ENCODE measurements around the gene INSIG2.

GRCh38 chr2:118094503-118094902 is 6.2 kb downstream of the INSIG2 start:
- no peak for TF ChIP-seq CTCF (conservative IDR thresholded peaks at IDR 0.05; ENCODE audit: low read depth in 2 of 2)
- TF ChIP-seq, protein P1, sequence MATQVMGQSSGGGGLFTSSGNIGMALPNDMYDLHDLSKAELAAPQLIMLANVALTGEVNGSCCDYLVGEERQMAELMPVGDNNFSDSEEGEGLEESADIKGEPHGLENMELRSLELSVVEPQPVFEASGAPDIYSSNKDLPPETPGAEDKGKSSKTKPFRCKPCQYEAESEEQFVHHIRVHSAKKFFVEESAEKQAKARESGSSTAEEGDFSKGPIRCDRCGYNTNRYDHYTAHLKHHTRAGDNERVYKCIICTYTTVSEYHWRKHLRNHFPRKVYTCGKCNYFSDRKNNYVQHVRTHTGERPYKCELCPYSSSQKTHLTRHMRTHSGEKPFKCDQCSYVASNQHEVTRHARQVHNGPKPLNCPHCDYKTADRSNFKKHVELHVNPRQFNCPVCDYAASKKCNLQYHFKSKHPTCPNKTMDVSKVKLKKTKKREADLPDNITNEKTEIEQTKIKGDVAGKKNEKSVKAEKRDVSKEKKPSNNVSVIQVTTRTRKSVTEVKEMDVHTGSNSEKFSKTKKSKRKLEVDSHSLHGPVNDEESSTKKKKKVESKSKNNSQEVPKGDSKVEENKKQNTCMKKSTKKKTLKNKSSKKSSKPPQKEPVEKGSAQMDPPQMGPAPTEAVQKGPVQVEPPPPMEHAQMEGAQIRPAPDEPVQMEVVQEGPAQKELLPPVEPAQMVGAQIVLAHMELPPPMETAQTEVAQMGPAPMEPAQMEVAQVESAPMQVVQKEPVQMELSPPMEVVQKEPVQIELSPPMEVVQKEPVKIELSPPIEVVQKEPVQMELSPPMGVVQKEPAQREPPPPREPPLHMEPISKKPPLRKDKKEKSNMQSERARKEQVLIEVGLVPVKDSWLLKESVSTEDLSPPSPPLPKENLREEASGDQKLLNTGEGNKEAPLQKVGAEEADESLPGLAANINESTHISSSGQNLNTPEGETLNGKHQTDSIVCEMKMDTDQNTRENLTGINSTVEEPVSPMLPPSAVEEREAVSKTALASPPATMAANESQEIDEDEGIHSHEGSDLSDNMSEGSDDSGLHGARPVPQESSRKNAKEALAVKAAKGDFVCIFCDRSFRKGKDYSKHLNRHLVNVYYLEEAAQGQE (IDR thresholded peaks at IDR 0.05; ENCODE audit: unreplicated experiment) = no peak
- TF ChIP-seq NANOG (IDR thresholded peaks at IDR 0.05; ENCODE audit: borderline replicate concordance) = no peak

Data from GM23338 (cell line).